GM23338 (cell line): ENCODE results near the gene AHDC1.

Experiments used
- CTCF ChIP-seq, 2 experiments: fragments of 200-600 bp in 1 of 2; sonication (generic) in 1 of 2; conservative IDR thresholded peaks; 2 replicates each; pipeline versions ENCODE4 v1.5.1 to v1.6.1; 2016 to 2017; ENCODE audit warnings: antibody characterized with exemption in 2 of 2, low read depth in 2 of 2, mild to moderate bottlenecking in 2 of 2, moderate library complexity in 1 of 2
- EZH2 ChIP-seq: fragments of 200-600 bp; sonication (generic); IDR thresholded peaks from one replicate; pipeline ENCODE4 v1.8.0; 2017; ENCODE audit warnings: antibody characterized with exemption, mild to moderate bottlenecking, low read depth; ENCODE audit not compliant: unreplicated experiment
- EZH2phosphoT487 ChIP-seq: fragments of 200-600 bp; sonication (generic); IDR thresholded peaks from one replicate; pipeline ENCODE4 v1.8.1; 2018; ENCODE audit warnings: antibody characterized with exemption; ENCODE audit not compliant: unreplicated experiment
- JUNB ChIP-seq: IDR thresholded peaks from one replicate; pipeline ENCODE4 v1.6.1; 2016; ENCODE audit warnings: antibody characterized with exemption; ENCODE audit not compliant: unreplicated experiment
- TF ChIP-seq, protein P1 (sequence below): IDR thresholded peaks from one replicate; pipeline ENCODE4 v1.6.1; 2018; ENCODE audit warnings: antibody characterized with exemption; ENCODE audit not compliant: unreplicated experiment

GRCh38 chr1:27633298-27633610 is 29.3 kb upstream of the AHDC1 start:
- no peak for TF ChIP-seq CTCF (conservative IDR thresholded peaks at IDR 0.05; ENCODE audit: low read depth in 2 of 2)
- TF ChIP-seq JUNB: no peak
- TF ChIP-seq, protein P1, sequence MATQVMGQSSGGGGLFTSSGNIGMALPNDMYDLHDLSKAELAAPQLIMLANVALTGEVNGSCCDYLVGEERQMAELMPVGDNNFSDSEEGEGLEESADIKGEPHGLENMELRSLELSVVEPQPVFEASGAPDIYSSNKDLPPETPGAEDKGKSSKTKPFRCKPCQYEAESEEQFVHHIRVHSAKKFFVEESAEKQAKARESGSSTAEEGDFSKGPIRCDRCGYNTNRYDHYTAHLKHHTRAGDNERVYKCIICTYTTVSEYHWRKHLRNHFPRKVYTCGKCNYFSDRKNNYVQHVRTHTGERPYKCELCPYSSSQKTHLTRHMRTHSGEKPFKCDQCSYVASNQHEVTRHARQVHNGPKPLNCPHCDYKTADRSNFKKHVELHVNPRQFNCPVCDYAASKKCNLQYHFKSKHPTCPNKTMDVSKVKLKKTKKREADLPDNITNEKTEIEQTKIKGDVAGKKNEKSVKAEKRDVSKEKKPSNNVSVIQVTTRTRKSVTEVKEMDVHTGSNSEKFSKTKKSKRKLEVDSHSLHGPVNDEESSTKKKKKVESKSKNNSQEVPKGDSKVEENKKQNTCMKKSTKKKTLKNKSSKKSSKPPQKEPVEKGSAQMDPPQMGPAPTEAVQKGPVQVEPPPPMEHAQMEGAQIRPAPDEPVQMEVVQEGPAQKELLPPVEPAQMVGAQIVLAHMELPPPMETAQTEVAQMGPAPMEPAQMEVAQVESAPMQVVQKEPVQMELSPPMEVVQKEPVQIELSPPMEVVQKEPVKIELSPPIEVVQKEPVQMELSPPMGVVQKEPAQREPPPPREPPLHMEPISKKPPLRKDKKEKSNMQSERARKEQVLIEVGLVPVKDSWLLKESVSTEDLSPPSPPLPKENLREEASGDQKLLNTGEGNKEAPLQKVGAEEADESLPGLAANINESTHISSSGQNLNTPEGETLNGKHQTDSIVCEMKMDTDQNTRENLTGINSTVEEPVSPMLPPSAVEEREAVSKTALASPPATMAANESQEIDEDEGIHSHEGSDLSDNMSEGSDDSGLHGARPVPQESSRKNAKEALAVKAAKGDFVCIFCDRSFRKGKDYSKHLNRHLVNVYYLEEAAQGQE: no peak
- no peak for TF ChIP-seq EZH2phosphoT487
- no peak for TF ChIP-seq EZH2
